ENCODE data around the gene NRXN3.
A peak's percentile ranks its signal among the peaks of the same experiment; 100 is the strongest.

NRXN3 gene

GRCh38 chr14:79831195-79831892, 1661.2 kb downstream of the NRXN3 start:
- H3K4me3 ChIP-seq (ENCODE audit: low read length), result no peak overlapping the region
- TF ChIP-seq, protein P1, sequence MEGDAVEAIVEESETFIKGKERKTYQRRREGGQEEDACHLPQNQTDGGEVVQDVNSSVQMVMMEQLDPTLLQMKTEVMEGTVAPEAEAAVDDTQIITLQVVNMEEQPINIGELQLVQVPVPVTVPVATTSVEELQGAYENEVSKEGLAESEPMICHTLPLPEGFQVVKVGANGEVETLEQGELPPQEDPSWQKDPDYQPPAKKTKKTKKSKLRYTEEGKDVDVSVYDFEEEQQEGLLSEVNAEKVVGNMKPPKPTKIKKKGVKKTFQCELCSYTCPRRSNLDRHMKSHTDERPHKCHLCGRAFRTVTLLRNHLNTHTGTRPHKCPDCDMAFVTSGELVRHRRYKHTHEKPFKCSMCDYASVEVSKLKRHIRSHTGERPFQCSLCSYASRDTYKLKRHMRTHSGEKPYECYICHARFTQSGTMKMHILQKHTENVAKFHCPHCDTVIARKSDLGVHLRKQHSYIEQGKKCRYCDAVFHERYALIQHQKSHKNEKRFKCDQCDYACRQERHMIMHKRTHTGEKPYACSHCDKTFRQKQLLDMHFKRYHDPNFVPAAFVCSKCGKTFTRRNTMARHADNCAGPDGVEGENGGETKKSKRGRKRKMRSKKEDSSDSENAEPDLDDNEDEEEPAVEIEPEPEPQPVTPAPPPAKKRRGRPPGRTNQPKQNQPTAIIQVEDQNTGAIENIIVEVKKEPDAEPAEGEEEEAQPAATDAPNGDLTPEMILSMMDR (conservative IDR thresholded peaks at IDR 0.05; ENCODE audit: low read length), result no peak
- DNase-seq (ENCODE audit: low read depth), result peak; percentile 13

DNA sequence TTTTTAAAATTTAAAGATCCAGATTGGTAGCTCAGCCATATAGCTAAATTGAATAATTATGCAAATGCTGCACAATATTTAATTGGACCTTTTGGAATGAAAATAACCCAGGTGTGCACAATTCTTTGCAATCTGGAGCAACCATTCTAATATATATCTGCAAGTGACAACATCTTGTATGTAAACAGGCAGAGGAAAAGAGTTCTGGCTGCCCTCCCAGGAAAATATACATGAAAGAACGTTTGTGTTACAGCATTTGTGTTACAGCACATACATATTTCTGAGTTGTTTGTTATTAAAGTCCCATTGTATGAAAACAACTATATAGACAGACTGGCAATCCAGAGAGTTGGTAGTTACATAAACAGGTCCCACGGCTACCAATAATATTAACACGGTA, 1663.6 kb downstream of the NRXN3 start:
- TF ChIP-seq, protein P1 (conservative IDR thresholded peaks at IDR 0.05; ENCODE audit: low read length), result no peak
- DNase-seq (ENCODE audit: low read depth), result no peak
- H3K4me3 ChIP-seq (ENCODE audit: low read length), result no peak overlapping the region

DNA sequence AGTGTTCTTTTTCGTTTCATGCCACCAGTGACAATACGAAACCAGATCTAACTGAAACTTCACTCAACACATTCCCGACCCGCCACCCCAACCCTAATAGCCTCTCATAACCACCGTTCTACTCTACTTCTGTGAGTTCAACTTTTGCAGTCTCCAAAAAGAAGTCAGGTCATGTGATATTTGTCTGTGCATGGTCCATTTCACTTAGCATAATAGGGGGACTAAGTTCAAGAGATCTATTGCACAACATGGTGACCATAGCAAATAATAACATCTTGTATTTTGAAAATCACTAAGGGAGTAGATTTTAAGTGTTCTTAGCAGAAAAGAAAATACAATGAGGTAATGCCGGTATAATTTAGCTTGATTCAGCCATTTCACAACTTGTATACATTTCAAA, 1664.7 kb downstream of the NRXN3 start:
- TF ChIP-seq, protein P1 (conservative IDR thresholded peaks at IDR 0.05; ENCODE audit: low read length), result no peak
- no peak overlapping the region for H3K4me3 ChIP-seq (ENCODE audit: low read length)
- DNase-seq (ENCODE audit: low read depth), result no peak

- no peak for DNase-seq (ENCODE audit: low read depth)
- TF ChIP-seq, protein P1 (conservative IDR thresholded peaks at IDR 0.05; ENCODE audit: low read length), result no peak
- no peak overlapping the region for H3K4me3 ChIP-seq (ENCODE audit: low read length)
Measured at GRCh38 chr14:79836577-79836976, 1666.4 kb downstream of the NRXN3 start.

DNA sequence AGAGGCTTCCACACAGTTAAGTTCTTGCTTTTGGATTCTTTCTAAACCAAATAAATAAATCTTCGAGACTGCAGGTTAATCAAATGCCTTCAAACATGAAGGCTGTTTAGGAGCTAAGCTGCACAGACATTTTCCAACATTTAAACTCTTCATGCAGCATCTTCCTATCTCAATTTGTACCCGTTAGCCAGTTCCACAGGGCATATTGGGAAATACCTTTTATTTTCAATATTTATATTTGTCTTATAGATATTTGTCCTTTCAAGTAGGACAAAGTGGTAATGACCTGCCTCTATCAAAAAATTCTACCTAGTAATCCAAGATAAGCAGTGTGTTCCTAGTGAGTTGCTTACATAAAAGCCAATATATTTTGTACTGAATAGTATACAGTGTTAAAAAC, 1667.5 kb downstream of the NRXN3 start:
- no peak overlapping the region for H3K4me3 ChIP-seq (ENCODE audit: low read length)
- TF ChIP-seq, protein P1 (conservative IDR thresholded peaks at IDR 0.05; ENCODE audit: low read length), result no peak
- no peak for DNase-seq (ENCODE audit: low read depth)

GRCh38 chr14:79840103-79840502, 1669.9 kb downstream of the NRXN3 start:
- DNase-seq (ENCODE audit: low read depth), result no peak
- TF ChIP-seq, protein P1 (conservative IDR thresholded peaks at IDR 0.05; ENCODE audit: low read length), result no peak
- H3K4me3 ChIP-seq (ENCODE audit: low read length), result no peak overlapping the region

GRCh38 chr14:79840831-79841230, 1670.7 kb downstream of the NRXN3 start:
- TF ChIP-seq, protein P1 (conservative IDR thresholded peaks at IDR 0.05; ENCODE audit: low read length), result no peak
- DNase-seq (ENCODE audit: low read depth), result no peak

More at GRCh38 chr14:79840831-79841230, 1670.7 kb downstream of the NRXN3 start:
- H3K4me3 ChIP-seq (ENCODE audit: low read length), result no peak overlapping the region
